HL-60 (cell line): ENCODE data around the gene FBH1.
"Not testable (repeated sequence)": the region's sequence is repeated elsewhere in the genome, so short reads cannot be mapped to it uniquely, and the experiment has no call there.

Experiments
- DNase-seq, 2 experiments: peaks; one replicate each; pipeline ENCODE4 v3.0.0-alpha.2; 2010 to 2020; ENCODE audit warnings: low read depth in 1 of 2, low spot score in 1 of 2
- H3K27ac ChIP-seq: fragments of 250-450 bp; sonication (Bioruptor Pico); replicated peaks from 2 replicates; pipeline ENCODE4 v1.5.1; 2020; ENCODE audit warnings: mild to moderate bottlenecking, moderate library complexity
- H3K27me3 ChIP-seq: fragments of 250-450 bp; sonication (Bioruptor Pico); 2 replicates; pipeline ENCODE4 v1.5.1; 2021; ENCODE audit warnings: mild to moderate bottlenecking, moderate library complexity; ENCODE audit not compliant: insufficient read depth, poor library complexity, severe bottlenecking
- H3K4me3 ChIP-seq: replicated peaks from 2 replicates; pipeline ENCODE4 v1.5.1; 2011; ENCODE audit warnings: mild to moderate bottlenecking, control low read depth, low read length; ENCODE audit not compliant: insufficient read depth
- GABPA ChIP-seq: IDR thresholded peaks from 2 replicates; pipeline ENCODE4 v1.6.1; 2012; ENCODE audit warnings: low read depth
- POLR2AphosphoS5 ChIP-seq: IDR thresholded peaks from 2 replicates; pipeline ENCODE4 v1.6.1; 2012; ENCODE audit warnings: low read depth
- SPI1 ChIP-seq: IDR thresholded peaks from 2 replicates; pipeline ENCODE4 v1.6.1; 2012; ENCODE audit warnings: low read depth, mild to moderate bottlenecking, borderline replicate concordance
- TF ChIP-seq, protein P1 (sequence below): IDR thresholded peaks from 2 replicates; pipeline ENCODE4 v1.6.1; 2012; ENCODE audit warnings: low read depth; ENCODE audit not compliant: insufficient replicate concordance
- TF ChIP-seq, protein P2 (sequence below): IDR thresholded peaks from one replicate; pipeline ENCODE4 v1.5.1; 2011; ENCODE audit warnings: low read length, control low read depth, inconsistent platforms; ENCODE audit not compliant: insufficient read depth

Gene FBH1

DNA sequence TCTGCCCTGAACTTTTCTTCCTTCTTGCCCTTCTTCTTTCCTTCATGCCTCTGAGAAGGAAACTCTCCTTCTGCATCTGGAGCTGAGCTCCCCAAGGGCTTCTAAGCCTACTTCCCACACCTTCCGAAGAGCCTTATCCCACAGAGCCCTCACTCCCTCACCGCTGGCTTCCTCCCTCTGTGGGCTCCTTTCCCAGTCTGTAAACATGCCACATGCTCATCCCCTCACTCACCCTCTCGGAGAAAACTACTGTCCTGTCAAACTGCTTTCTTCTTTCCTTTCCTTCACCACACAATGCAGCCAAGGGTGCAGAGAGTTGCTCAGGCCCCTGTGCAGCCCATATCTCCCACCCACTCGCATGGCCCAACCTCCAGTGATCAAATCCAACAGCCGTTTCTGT, 18.4 kb upstream of the FBH1 start:
- Histone ChIP-seq H3K27me3 (no peaks in the 10 kb centered on the region), H3K27ac (no peak overlapping the region), H3K4me3 (no peak overlapping the region)
- no peak for TF ChIP-seq GABPA
- TF ChIP-seq, protein P1, sequence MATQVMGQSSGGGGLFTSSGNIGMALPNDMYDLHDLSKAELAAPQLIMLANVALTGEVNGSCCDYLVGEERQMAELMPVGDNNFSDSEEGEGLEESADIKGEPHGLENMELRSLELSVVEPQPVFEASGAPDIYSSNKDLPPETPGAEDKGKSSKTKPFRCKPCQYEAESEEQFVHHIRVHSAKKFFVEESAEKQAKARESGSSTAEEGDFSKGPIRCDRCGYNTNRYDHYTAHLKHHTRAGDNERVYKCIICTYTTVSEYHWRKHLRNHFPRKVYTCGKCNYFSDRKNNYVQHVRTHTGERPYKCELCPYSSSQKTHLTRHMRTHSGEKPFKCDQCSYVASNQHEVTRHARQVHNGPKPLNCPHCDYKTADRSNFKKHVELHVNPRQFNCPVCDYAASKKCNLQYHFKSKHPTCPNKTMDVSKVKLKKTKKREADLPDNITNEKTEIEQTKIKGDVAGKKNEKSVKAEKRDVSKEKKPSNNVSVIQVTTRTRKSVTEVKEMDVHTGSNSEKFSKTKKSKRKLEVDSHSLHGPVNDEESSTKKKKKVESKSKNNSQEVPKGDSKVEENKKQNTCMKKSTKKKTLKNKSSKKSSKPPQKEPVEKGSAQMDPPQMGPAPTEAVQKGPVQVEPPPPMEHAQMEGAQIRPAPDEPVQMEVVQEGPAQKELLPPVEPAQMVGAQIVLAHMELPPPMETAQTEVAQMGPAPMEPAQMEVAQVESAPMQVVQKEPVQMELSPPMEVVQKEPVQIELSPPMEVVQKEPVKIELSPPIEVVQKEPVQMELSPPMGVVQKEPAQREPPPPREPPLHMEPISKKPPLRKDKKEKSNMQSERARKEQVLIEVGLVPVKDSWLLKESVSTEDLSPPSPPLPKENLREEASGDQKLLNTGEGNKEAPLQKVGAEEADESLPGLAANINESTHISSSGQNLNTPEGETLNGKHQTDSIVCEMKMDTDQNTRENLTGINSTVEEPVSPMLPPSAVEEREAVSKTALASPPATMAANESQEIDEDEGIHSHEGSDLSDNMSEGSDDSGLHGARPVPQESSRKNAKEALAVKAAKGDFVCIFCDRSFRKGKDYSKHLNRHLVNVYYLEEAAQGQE, result no peak
- no peak for TF ChIP-seq POLR2AphosphoS5
- TF ChIP-seq, protein P2, sequence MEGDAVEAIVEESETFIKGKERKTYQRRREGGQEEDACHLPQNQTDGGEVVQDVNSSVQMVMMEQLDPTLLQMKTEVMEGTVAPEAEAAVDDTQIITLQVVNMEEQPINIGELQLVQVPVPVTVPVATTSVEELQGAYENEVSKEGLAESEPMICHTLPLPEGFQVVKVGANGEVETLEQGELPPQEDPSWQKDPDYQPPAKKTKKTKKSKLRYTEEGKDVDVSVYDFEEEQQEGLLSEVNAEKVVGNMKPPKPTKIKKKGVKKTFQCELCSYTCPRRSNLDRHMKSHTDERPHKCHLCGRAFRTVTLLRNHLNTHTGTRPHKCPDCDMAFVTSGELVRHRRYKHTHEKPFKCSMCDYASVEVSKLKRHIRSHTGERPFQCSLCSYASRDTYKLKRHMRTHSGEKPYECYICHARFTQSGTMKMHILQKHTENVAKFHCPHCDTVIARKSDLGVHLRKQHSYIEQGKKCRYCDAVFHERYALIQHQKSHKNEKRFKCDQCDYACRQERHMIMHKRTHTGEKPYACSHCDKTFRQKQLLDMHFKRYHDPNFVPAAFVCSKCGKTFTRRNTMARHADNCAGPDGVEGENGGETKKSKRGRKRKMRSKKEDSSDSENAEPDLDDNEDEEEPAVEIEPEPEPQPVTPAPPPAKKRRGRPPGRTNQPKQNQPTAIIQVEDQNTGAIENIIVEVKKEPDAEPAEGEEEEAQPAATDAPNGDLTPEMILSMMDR, result no peak
- no peak for TF ChIP-seq SPI1
- no peak for DNase-seq

DNA sequence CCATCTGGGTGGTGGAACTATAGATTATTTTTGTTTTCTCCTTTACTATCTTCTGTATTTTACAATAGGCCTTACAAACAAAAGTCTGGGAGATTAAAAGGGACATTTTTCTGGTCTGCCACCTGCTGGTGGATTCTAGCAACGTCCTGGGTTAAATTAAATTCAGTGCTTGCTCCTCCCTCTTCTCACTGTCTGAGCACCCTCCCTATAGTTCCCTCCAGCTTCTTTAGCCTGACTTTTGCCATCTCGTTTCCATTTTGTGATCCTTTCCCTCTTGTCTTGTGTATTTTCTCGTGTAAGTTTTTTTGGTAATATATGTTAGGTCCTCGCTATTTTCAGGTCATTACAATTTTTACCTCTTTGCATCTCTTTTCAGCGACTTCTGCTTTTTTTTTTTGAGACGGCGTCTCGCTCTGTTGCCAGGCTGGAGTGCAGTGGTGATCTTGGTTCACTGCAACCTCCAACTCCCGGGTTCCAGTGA, 16.5 kb upstream of the FBH1 start:
- DNase-seq, result peak in 1 of 2 experiments; percentile 54
- TF ChIP-seq GABPA (no peak), SPI1 (peak; percentile 58; the same call in 1 of the 2 replicates), POLR2AphosphoS5 (no peak)
- TF ChIP-seq, protein P1, result no peak
- TF ChIP-seq, protein P2, result peak; percentile 3
- H3K4me3 ChIP-seq, result no peak overlapping the region; the same call in 1 of the 2 replicates
- no peaks in the 10 kb centered on the region for H3K27me3 ChIP-seq
- H3K27ac ChIP-seq, result no peak overlapping the region

DNA sequence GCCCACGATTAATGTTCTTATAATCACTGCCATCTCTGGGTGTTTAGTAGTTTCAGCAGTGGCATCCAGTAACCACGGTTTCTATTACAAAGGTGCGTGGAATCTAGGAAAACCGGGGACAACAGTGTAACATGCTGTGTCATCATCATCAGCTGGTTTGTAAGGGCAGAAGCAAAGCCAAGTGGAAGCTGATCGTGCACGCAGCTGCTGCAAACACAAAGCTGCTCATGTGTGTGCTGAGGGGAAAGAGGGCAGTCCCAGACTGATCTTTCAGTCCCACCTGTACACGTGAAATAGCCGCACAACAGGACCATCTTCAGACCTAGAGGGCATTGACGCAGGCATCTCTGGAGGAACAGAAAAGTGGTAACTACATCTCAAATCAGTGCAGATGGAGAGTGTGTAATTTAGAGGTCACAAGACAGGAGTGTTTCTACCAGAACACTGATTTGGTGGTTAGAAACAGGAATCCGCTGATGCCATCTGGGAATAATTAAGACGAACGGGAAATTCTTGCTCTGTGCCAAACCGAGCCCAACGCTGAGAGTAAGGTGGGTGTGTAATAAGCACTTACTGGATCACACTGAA, 13.8 kb upstream of the FBH1 start:
- DNase-seq, result no peak

DNA sequence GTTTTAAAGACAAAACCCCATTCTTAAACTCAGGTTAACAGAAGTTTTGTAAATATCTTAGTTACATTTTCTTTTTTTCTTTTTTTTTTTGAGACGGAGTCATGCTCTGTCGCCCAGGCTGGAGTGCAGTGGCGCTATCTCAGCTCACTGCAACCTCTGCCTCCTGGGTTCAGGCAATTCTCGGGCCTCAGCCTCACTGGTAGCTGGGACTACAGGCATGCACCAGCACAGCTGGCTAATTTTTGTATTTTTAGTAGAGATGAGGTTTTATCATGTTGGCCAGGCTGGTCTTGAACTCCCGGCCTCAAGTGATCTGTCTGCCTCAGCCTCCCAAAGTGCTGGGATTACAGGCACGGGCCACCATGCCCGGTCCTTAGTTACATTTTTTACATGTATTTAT, 13.0 kb upstream of the FBH1 start:
- not testable (repeated sequence) for DNase-seq, H3K4me3 ChIP-seq, H3K27me3 ChIP-seq, H3K27ac ChIP-seq

More for the DNA sequence above, 13.8 kb upstream of the FBH1 start:
- no peaks in the 10 kb centered on the region for H3K27me3 ChIP-seq
- no peak overlapping the region for H3K4me3 ChIP-seq
- TF ChIP-seq SPI1 (no peak), GABPA (no peak), POLR2AphosphoS5 (no peak)
- TF ChIP-seq, protein P1, result no peak
- TF ChIP-seq, protein P2, result no peak
- no peak overlapping the region for H3K27ac ChIP-seq
